ENCODE results near the gene ARL4C.

The ARL4C gene
- 562 to 730 reads per million in 2 donors for total RNA-seq

DNA sequence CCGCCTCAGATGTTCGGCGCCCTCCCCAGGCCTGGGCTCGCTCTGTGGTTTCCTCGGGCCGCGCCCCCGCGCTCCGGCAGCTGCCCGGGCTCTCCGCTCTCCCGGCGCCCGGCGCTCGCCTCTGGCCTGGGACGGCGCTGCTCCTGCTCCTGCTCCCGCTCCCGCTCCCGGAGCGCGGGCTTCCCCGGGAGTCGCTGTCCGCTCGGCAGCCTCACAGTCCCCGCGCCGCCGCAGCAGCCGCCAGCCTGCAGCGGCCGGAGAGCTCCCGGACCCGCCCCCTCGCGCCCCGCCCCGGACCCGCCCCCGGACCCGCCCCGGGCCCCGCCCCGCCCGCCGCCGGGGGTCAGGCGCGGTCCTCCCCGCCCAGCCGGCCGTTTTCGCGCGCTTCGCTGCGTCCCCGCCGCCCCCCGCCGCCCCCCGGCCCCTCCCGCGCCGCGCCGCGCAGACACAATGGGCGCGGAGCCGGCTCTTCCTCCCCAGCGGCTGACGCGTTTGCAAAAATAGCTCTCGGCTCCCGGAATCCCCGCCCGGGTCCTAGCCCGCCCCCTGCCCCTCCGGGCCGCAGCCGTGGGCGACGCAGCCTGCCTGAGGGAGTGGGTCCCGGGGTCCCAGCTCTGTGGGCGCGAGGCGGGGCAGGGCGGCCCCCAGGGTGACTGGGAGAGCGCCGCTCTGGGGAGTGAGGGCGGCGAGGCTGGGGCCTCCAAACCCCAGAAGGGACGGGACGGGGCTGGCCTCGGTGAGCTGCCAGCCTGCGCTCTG, at the start of gene ARL4C:
ARL4C (minus strand) TSS at position 247 of the 759 bp plus-strand sequence. CDS start 495 bp downstream, outside the sequence.
- peak; percentile 75 for DNase-seq

DNA sequence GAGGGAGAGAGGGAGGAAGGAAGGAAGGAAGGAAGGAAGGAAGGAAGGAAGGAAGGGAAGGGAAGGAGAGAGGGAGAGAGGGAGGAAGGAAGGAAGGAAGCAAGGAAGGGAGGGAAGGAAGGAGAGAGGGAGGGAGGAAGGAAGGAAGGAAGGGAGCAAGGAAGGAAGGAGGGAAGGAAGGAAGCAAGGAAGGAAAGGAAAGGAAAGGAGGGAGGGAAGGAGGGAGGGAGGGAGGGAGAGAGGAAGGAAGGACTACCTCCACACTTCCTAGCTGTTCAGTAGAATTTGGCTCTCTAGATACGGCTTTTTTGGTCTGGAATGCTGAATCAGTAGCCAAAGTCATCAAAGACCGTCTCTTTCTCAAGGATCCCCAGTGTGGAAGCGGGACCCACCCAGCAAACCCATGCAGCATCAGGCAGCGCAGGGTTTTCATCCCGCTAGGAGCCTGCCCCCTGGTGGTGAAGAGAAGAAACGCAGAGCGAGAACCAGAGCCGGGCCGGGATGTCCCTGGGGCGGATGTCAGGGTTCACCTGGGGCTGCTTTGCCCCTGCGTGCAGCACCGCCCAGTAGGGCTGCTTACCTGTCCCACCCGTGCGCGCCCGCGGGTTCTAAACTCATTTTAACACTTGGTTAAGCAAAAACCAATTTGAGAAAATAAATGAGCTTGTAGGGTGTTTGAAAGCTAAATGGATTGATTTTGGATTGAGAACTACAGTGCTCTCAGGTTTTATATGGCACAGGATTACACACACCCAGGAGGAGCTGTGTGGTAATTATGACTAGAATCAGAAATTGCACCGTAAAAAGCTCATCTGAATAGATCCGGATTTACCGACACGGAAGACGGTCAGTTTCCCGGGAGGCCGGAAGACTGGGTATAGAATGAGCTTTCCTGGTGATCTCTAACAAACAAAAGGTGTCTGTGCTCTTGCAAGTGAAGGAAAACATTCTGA, 48.1 kb upstream of the ARL4C start:
- DNase-seq: no peak

DNA sequence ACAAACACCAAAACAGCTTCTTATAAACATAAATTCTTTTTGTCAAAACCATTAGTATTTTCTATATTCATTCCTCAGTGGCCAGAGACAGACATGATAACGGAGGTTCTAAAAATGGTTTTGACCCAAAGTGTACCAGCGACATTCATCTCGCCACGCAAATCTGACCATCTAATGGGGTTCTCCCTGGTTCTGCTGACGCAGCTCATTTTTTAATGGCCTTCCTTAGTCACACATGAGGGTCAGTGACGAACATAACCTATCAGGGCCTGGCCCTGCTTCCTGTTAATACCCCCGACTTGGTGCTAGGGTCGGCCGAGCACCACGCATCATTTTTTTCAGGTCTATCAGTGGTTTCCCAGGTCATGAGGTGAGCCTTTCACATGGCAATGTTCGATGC, 45.9 kb upstream of the ARL4C start:
- no peak for DNase-seq

GRCh38 chr2:234537929-234538328, 41.0 kb upstream of the ARL4C start:
- DNase-seq: no peak

DNA sequence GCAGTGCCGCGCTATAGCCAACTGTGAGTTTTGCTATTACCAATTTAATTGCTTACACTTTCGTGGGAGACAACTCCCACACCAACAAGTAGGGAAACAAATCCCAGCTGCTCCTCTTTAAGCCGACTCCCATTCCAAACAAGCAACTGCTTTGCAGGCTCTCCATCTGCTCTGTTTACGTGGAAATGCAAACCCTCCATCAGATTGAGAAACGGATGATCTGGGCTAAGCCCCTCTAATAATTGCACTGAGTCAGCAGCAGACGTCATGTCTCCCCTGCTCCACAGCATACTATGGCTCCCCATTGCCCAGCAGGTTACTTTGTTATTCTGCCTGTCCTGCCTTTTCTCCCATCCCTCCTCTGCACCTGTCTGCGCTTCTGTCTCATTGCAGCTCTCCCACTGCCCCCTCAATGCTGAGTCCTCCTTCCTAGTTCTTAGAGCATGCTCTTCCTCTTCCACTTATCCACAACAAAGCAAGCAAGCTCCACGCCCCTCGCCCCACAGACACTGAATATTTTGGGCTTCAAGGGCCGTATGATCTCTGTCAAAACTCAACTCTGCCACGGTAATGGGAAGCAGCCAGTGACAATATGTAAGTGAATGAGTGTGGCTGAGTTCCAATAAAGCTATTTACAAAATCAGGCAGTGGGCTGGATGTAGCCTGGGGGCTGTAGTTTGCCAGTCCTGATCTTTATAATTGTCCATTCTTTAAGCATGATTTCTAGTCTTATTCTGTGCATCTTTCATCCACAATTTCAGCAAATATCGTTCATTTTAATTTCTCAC, 39.5 kb upstream of the ARL4C start:
- DNase-seq: no peak

- no peak for DNase-seq
Observed at GRCh38 chr2:234535464-234535863, 38.6 kb upstream of the ARL4C start.

- DNase-seq: no peak
Observed at GRCh38 chr2:234534515-234534914, 37.6 kb upstream of the ARL4C start.

DNA sequence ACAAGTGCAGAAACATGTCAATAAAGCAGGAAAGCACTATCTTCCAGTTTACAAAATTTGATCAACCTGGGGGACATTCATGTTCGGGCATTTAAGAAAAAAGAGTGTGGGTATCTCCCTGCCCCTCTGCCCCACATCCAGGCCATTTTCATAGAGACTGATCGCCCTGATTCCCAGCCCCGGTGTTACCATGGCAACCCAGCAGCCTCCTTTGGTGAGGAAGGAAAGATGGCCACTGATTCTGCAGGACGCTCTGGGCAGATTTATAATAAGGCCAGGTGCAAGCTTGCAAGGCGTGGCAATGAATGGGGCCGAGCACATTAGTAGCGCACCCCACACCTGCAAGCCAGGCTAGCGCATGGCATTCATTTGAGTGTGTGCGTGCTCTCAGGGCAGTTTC, 36.7 kb upstream of the ARL4C start:
- no peak for DNase-seq

- DNase-seq: no peak
Observed at GRCh38 chr2:234528410-234529148, 31.7 kb upstream of the ARL4C start.

DNA sequence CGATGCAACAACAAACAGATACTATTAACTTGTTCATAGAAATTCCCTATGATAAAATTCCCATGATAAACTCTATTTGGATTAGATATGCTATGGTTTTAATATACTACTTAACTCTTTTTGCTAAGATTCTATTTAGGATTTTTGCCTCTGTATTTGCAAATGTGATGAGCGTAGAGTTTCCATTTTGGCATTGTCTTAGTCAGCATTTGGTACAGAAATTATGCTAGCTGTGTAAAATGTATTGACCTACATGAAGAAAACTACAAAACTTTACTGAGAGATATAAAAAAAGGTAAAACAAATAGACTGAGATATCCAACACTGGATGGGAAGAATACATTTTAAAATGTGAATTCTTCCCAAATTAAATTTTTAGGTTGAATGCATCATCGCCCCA, 29.8 kb upstream of the ARL4C start:
- DNase-seq: no peak

DNA sequence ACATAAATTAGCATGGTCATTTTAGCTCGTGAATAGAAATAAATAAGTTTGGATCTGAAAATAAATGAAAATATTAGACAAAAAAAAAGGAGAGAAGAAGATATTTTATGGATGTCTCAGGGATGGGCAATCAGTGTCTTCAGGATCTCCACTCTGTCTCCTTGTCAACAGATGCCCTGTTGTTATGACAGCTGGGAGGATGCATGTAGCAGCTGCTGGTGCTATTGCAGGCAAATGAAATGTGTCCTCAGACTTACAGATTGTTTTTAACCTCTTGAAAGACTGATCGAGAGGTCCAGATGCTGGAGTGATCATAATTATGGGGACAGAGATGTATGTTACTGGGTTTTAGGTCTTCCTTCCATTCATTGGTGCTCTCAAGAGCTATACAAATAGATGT, 24.7 kb upstream of the ARL4C start:
- no peak for DNase-seq

- no peak for DNase-seq
Observed at GRCh38 chr2:234518986-234519642, 22.2 kb upstream of the ARL4C start.

DNA sequence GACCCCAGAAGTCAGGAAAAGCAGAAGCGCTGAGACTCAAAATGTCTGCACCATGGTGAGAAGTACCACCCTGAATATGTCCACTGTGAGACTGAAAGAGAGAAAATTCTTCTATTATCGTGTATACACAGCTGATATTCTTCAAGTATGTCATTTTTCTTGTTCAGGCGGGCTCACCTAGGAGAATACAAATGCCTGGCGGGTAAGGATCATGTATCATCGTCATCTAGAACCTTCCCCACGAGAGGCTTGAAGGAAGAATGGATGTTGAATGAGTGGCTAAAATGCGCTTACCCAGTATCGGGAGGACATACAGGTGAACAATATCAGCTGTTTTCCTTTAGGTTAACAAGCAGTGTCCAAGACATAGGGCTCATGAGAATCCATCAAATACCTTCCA, 21.1 kb upstream of the ARL4C start:
- DNase-seq: no peak

GRCh38 chr2:234514873-234515638, 18.2 kb upstream of the ARL4C start:
- DNase-seq: no peak

DNA sequence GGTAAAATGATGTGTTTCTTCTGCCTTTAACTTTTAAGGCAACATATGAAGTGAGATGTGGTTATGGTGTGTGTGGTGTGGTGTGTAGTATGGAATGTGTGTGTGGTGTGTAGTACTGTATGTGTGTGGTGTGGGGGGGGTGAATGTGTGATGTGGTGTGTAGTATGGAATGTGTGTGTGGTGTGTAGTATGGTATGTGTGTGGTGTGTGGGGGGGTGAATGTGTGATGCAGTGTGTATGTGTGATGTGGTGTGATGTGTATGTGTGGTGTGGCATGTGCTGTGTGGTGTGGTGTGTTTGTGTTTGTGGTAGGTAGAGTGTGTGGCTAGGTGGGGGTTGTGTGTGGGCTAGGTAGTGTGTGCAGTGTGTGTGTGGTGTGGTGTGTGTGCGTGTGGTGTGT, 17.2 kb upstream of the ARL4C start:
- no peak for DNase-seq

GRCh38 chr2:234512884-234513669, 16.2 kb upstream of the ARL4C start:
- no peak for DNase-seq

GRCh38 chr2:234502919-234503285, 6.0 kb upstream of the ARL4C start:
- no peak for DNase-seq

DNA sequence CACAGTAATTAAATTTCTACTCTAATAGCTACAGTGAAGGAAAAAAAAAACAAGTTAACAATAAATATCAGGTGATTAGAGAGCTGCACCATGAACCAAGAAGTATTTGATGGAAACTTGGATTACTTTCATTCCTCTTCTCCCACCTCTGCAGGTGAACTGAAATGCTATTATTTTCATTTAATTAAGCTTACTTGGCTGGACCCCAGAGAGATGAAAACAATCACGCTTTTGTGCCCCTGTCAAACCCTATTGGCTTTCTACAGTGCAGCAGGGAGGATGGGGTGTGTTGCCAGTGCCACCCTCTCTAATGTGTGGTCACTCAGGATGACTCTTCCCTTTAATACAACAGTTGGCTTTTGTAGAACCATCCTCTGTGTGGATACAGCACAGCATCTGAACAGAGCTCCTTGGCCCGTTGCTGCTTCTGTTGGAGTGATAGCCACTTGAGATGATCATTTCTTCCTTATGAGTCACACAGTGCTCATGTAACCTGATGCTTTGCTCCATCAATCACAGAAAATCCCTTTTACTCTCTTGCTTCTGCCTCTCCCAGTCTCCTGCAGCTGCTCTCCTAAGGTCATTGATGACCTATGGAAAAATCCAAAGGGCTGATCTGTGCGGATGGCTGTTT, 5.5 kb upstream of the ARL4C start:
- DNase-seq: no peak

DNA sequence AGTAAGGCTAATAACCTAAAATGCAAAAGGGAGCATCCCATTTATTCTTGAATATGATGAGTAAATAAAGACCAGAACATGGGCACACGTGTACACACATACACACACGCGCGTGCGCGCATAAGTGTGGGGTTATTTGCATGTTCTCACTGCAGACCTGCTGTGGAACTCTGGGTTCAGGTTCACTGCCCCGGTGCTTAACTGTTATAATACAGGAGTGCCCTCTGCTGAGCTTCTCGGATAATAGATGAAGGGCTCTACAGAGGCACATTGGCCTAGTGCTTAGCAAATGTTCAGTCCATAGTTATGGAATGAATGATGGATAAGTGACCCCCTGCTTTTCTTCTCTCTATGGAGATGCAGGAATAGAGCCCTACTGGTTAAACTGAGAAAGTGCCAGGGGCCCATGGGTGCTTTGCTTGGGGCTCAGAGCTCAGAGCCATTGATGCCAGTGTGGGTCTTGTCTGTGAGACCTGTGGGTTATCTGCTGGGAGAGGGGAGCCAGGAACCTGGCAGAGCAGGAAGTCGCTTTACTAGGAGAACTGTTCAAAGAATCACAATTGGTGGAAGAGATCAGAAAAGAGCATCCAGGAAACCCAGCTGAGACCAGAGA, 3.6 kb upstream of the ARL4C start:
- DNase-seq: no peak

All from activated gamma-delta T cell (primary cell).